NCI-H1436 treated with DMSO at 0.1 percent for 48 hours (cell line): ENCODE data around the gene ZNRF3.

Experiments used
- DNase-seq: peaks from one replicate; lab custom pipeline; 2025; lab: John Stamatoyannopoulos, UW

ZNRF3 gene

DNA sequence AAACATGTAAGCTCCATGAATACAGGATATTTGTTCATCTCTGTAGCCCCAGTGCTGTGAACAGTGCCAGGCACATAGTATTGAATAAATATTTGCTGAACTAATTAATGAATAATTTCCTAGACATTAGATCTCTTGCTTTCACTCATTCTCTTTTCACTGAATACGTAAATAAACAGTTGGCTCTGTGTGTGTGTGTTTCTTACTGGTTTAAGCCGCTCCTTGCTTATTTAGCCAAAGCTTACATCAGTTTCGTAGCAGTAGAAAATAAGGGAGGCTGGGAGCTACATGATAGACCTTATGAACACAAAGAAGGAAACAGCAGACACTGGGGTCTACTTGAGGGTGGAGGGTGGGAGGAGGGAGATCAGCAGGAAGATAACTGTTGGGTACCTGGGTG is 206.7 kb downstream of the ZNRF3 start:
- no peak for DNase-seq

GRCh38 chr22:29092243-29092642 is 208.9 kb downstream of the ZNRF3 start:
- no peak for DNase-seq

GRCh38 chr22:29093030-29093429 is 209.7 kb downstream of the ZNRF3 start:
- no peak for DNase-seq

DNA sequence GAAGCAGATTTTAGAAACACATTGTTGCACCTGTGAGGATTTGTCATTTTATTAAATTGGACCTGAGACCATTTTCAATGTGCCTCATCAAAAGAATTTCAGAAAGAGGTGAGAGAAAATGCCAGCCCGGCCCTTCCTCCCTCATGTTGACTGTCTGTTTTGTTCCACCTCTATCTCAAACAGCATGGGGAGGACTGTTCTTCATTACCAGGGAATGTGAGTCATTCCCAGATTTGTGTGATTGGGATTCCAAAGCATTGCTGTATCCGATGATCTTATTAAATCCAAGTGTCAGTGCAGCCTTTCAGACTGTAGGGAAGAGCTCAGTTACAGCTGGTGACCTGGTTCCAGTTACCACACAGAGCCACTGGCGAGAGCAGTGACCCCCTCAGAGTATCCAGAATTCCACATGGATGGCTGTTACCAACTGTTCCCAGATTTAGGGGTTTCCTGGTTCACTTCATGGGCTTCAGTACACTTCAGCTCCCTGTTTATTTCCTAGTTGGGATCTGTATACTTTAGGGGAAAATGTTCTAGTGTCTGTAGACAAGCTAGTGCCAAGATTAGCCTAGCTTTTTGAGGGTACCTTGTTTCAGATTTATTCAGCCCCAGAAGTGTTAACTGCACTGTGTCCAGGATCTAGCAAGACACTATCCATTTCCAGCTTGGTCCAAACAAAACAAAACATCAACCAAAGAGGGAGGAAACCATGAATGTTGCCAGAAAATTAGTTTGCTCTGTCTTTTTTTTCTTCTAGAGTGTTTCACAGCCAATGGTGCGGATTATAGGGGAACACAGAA is 210.3 kb downstream of the ZNRF3 start:
- no peak for DNase-seq

- no peak for DNase-seq
Observed at GRCh38 chr22:29095459-29095858, 212.1 kb downstream of the ZNRF3 start.

DNA sequence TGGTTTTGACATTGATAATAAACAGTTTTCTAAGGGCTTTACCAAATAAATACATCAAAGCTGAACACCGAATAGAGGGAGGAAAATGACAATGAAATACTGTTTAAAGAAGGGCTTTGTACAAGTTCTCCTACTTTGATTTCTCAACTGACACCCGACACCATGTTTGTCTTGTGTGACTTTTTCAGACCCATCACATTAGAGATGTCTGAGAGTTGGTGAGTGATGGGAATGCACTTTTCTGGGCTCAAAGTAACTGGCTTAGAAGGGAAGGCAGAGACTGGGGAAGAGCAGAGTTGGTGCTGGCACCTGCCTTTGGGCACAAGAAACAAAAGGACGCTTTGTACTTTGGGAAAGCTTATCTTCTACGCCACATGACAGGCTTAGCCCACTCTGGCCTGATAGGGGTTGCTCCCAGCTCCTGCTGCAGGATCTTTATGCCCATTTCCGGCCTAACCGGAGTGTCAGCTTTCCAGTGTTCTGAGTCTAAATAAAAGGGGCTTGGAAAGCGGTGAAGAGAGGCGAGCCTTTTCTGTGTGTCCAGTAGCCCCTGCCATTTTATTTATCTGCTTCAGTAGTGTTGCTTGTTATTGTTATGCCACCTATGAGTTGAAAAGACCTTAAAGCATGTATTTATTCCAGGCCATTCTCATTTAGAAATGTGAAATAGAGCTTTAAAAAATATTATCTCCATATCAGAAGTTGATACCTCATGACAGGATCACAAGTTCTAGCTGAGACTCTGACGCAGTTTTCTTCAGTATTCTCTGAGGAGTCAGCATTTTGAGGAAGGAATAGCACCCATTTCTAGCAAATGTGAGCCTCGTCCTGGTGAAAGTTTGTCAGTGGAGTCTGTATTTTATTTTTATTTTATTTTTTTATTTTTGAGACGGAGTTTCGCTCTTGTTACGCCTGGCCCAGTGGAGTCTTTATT is 213.6 kb downstream of the ZNRF3 start:
- DNase-seq = no peak

DNA sequence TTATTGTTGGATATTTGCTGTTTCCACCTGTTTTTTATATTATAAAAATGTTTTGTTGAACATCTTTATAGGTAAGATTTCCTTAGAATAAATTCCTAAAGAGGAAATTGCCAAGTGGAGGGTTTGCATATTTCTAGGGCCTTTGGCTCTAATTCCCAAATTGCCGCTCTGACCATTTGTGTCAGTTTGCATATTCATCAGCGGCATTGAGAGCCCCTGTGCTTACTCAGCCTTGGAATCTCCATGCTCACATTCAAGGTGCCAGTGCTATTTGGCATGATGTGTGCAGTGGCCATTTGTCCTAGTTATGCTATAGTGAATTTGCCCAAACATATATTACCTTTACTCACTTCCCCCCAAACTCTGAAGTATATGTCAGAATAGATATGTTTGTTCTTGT is 214.9 kb downstream of the ZNRF3 start:
- no peak for DNase-seq

GRCh38 chr22:29102300-29102699 is 218.9 kb downstream of the ZNRF3 start:
- no peak for DNase-seq

DNA sequence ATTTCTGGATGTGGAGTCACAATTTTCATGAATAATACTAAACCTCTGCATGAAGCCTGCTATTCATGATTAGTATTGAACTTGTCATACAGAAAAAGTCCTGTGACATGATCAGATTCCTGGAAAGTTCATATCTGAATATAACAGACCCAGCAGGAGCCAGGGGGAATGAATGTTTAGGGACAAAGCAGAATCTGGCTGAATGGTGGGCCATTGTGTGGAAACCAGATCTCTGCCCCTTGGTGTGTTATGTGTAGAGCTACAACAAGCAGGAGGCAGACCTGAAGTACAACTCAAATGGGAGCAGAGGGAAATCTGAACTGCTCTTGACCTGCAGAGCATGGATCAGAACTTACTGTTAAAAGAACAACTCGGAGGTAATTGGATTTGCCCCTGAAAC is 219.7 kb downstream of the ZNRF3 start:
- no peak for DNase-seq

GRCh38 chr22:29105468-29105867 is 222.1 kb downstream of the ZNRF3 start:
- DNase-seq = no peak

GRCh38 chr22:29106839-29107238 is 223.5 kb downstream of the ZNRF3 start:
- DNase-seq = no peak
